HG02642 (cell line): Measurements from ENCODE around the gene ATP1B4.

Source experiments
- ATAC-seq: cut with Tn5 transposase; IDR thresholded peaks from one replicate; pipeline ENCODE4 v1.9.1; 2021; ENCODE audit warnings: mild to moderate bottlenecking; ENCODE audit not compliant: unreplicated experiment, poor library complexity

The ATP1B4 gene

GRCh38 chrX:120372667-120373370 lies 10.9 kb downstream of the ATP1B4 start:
- no peak for ATAC-seq

DNA sequence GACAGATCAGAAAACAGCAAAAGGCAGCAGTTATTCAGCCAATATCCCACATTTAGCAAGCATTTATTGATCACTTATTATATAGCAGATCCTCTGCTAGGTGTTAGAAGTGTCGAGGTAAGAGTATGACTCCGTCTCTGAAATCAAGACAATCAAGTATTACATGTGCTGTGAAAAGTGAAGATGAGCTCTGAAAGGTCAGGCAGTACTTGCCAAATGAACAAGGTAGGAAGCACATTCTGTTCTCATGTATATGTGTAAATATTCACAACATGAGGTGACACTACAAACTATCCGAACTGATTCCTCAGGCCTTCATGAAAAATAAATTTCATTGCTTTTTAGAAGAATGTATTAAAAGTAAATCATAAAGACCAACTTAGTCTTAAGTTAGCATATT lies 15.3 kb downstream of the ATP1B4 start:
- ATAC-seq: no peak

GRCh38 chrX:120377715-120378114 lies 15.8 kb downstream of the ATP1B4 start:
- ATAC-seq: no peak

DNA sequence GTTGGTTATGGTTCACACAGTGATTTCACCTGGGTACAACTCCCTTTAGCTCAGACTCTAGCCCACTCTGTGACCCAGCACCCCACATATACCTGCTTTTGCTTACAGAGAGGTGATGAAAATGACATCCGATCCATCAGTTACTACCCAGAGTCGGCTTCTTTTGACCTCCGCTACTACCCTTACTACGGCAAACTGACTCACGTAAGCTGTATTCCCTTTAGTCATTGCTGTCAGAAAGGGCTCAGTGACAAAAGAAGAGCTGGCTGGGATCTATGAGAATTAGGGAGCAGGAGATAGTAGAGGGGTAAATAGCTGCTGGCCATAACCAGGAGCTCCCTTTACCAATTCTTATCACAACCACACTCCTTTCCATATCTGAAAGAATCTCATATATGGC lies 16.7 kb downstream of the ATP1B4 start:
- no peak for ATAC-seq

DNA sequence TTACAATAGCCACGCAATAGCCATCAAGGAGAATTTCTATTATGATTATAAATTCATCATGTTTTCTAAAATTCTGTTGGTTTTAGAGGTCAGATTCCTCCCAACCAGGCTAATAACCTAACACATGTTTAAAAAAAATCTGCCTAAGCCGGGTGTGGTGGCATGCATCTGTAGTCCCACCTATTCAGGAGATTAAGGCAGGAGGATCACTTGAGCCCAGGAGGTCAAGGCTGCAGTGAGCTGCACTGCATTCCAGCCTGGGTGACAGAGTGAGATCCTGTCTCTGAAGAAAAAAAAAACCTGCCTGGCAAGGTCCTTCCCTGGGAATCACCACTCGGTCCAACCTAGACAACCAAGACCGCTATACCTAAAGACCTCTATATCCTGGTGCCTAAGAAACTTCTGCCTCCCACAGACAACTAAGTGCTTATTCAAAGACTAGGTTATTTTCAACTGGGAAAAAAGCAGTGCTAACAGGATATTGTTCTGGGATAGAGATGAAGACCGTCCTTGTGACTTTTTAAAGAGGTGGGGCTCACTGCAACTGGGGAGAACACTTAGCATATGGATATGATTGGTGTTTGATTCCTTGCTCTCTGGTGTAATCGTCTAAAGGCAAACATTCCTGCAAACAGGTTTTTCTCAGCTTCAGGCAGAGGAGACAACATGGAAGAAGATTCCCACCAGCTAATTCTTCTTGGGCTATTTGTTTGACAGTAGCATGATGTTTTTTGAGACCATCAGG lies 18.2 kb downstream of the ATP1B4 start:
- ATAC-seq: no peak

DNA sequence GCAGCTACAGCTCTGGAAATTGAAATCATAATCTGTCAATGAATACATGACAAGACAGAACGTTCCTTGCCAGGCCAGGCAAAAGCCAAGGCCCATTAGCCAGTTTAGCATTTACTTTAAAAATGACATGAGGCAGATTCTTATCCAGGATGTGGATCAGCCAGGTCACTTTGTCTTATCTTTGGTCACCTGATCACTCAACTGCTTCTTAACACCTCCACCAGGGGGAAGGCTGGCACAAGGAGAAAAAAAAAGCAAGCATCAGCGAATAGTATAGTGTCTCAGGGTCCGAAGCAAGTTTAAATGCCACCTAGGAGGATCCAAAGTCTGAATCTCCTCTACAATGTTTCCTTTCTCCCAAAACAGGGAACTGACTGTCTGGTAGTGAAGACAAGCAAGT lies 18.8 kb downstream of the ATP1B4 start:
- no peak for ATAC-seq

DNA sequence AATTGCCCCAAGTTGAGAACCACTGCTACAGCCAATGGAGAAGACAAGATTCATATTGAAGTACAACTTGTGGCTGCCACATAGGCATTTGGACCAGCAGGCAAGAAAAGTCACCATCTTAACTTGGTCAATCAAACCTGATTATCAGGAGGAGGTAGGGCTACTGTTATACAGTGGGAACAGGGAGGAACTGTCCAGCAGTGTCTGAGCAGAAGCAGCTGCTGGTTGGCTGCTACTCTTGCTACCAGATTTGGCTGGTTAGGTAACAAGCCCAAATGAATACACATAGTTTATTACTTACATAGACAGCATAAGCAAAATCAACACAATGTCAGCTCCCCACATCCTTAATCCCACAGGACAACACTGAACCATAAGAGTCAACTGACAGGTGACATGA lies 39.4 kb downstream of the ATP1B4 start:
- no peak for ATAC-seq

- no peak for ATAC-seq
Measured at GRCh38 chrX:120402369-120402768, 40.5 kb downstream of the ATP1B4 start.

GRCh38 chrX:120406638-120407037 lies 44.7 kb downstream of the ATP1B4 start:
- ATAC-seq: no peak

GRCh38 chrX:120408168-120408567 lies 46.3 kb downstream of the ATP1B4 start:
- ATAC-seq: no peak

GRCh38 chrX:120419463-120419862 lies 57.6 kb downstream of the ATP1B4 start:
- no peak for ATAC-seq

- no peak for ATAC-seq
Measured at GRCh38 chrX:120426599-120426998, 64.7 kb downstream of the ATP1B4 start.

GRCh38 chrX:120428309-120428708 lies 66.4 kb downstream of the ATP1B4 start:
- ATAC-seq: no peak

GRCh38 chrX:120429776-120430540 lies 68.1 kb downstream of the ATP1B4 start:
- ATAC-seq: no peak
